Measurements from ENCODE around the gene SLC45A2.

GRCh38 chr5:33941090-33941489 is 43.4 kb downstream of the SLC45A2 start:
- no peak for TF ChIP-seq CTCF (IDR thresholded peaks at IDR 0.05; ENCODE audit: control extremely low read depth in 1 of 3, insufficient read depth in 1 of 3, low read depth in 1 of 3, low read length in 3 of 3)
- TF ChIP-seq ATF3 (IDR thresholded peaks at IDR 0.05; ENCODE audit: insufficient read depth, low read depth, low read length), result no peak
- no peak for TF ChIP-seq EZH2 (IDR thresholded peaks at IDR 0.05; ENCODE audit: low read depth, low read length, severe bottlenecking)
- TF ChIP-seq RAD21 (IDR thresholded peaks at IDR 0.05 in 1 of 2, conservative IDR thresholded peaks at IDR 0.05 in 1 of 2; ENCODE audit: low read depth in 2 of 2, low read length in 2 of 2), result no peak
- no peak for TF ChIP-seq JUN (IDR thresholded peaks at IDR 0.05; ENCODE audit: low read depth, low read length)
- TF ChIP-seq POLR2A (IDR thresholded peaks at IDR 0.05; ENCODE audit: control extremely low read depth in 1 of 2, low read depth in 2 of 2, low read length in 2 of 2), result no peak
- TF ChIP-seq RFX5 (IDR thresholded peaks at IDR 0.05; ENCODE audit: borderline replicate concordance, low read depth, low read length), result no peak
- TF ChIP-seq MAX (IDR thresholded peaks at IDR 0.05), result no peak
- TF ChIP-seq CREB1 (IDR thresholded peaks at IDR 0.05), result no peak
